GM21717 (cell line): ENCODE data around the gene SNX14.
A peak's percentile ranks its signal among the peaks of the same experiment; 100 is the strongest.

Experiments
- ATAC-seq: cut with Tn5 transposase; IDR thresholded peaks from one replicate; pipeline ENCODE4 v1.9.1; 2021; ENCODE audit warnings: mild to moderate bottlenecking, moderate library complexity; ENCODE audit not compliant: unreplicated experiment

SNX14 gene

DNA sequence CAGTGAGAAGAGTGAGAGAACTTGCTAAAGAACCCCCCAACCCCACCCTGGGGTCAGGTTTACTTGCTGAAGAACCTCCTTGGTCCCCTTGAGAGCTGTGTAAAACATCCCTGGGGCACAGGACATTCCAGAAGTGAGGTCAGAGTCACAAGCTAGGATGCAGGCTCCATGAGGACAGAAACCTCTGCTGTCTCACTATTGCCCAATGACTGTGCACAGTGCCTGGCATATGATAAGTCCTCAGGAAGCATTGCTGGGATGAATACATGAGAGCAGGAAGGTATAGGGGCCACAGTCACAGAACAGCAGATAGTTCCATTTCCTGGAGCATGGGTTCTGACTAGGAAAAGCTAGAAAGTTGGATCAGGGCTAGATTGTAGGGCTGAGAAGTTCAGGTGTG, 125.3 kb downstream of the SNX14 start:
- ATAC-seq = no peak

DNA sequence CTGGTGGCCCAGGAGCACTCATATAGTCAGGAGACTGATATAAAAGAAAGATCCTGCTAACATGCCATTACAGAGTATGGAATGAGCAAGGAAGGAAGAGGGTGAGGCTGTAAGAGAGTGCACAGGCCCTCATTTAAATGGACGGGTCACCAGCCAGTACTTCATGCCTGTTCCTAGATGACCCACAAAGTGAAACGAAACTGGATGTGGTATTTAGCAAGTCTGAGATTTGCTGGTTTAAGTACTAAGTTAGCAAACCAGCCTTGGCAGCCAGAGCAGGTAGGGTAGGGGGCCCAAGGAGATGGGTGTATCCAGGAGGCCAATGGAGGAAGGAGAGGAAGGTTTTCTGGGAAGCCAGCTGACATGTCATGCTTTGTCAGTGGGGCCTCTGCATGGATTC, 127.9 kb downstream of the SNX14 start:
- ATAC-seq = peak; percentile 34

DNA sequence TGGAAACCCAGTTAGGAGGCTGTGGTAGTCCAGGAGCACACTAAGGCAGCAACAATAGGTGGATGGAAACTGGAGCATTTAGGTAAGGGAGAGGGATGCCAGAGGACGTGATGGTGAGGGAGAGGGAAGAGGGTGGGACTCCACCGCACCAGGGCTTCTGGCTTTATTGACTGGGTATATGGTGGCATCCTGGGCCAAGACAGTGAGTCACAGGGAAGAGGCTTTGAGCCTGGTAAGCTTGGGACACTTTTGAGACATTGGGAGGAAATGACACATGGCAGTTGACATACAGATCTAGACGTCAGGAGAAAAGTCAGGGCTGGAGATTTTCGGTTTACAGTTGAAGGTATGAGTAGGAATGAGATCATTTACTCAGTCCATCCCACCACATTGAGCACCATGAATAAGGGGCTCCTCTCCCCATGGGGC, 128.9 kb downstream of the SNX14 start:
- no peak for ATAC-seq

- ATAC-seq = no peak
These were observed 129.4 kb downstream of the SNX14 start for GRCh38 chr6:85464260-85464644.

- no peak for ATAC-seq
These were observed 129.9 kb downstream of the SNX14 start for GRCh38 chr6:85463621-85464259.

DNA sequence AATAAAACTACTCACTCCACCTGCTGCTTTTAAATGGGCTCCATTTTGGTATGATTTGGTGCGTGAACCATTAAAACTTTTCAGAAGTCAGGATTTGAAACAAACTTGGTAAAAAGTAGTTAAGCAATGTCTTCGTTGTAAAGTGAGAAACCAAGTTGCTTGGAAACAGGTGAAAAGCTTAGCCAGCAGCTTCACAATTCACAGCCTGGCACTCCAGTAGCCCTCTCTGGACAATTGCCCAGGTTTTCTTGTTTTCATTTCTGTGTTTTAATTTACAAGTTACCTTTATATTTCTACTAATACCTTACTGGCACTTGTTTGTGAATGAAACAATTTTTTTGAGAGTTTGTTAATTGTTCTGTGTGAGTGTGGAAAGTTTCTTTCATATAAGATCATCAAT, 131.0 kb downstream of the SNX14 start:
- no peak for ATAC-seq

GRCh38 chr6:85461798-85462170, 131.9 kb downstream of the SNX14 start:
- peak; percentile 11 for ATAC-seq

- ATAC-seq = peak; percentile 79
These were observed 132.5 kb downstream of the SNX14 start for GRCh38 chr6:85460921-85461797.

DNA sequence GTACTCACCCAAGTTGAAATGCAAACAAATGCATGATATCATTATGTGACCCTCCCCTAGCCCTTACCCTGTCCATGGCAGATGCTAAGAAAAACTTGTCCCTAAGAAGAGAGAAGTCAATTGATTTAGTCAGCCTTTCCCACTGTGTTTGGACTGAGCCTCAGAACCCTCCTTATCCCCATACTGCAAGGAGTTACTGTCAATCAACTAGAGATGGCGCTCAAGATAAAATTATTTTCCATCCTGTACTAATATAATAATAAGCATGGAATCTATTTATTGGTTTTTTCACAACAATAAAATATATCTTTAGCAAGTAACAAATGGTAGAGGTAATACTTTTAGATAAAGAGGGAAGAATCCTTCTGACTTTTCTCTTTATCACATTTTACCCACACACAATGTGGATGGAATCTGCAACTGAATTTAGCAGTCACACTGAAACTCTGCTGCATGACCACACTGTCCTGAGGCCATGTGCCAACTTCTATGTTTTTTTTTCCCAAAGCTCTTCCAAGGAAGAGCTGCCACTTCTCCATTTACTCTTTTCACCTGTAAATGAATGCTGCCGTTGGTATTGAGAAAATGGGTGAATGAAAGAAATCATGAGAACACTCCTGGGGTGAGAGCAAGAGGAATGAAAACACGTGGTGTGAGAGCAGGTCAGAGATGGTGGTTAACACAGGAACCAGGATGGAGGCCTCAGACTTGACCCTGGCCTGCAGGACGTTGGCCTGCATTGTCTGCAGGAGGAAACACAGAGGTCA, 133.3 kb downstream of the SNX14 start:
- no peak for ATAC-seq

- no peak for ATAC-seq
These were observed 134.3 kb downstream of the SNX14 start for GRCh38 chr6:85459224-85459901.

DNA sequence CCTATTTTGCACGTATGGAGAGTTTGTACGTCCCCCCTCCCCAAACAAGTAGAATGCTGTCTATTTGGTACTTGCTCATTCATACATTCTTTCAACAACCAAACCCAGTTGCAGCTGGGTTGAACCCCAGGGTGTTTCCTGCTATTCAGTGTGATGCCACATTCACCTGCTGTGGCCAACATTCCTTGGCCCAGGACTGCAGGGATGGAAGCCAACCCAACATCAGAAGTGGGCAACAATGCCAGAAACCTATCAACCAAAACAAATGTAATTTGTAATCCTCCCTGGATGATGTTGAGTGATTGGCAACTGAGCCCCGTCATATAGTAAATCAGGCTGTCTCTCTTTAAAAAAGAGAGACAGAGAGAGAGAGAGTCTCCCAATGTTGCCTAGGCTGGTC, 134.9 kb downstream of the SNX14 start:
- ATAC-seq = no peak

DNA sequence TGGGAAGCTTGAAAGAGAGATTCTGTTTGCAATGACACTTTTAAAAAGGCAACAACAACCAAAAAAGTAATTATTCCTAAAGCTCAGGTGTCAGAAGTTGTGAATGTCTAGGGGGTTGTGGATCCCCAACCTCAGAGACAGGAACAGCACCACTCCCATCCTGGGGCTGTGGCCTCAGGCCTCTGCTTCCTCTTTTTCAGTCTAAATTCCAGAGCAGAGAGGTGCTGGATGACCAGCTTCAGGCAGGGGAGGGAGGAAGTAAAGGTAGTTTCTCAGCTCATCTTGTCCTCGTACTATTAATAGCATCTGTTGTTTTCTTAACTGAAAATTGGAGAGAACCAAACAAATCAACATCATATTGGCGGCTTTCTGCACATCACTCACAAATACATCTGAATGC, 135.5 kb downstream of the SNX14 start:
- no peak for ATAC-seq

GRCh38 chr6:85456782-85457181, 136.9 kb downstream of the SNX14 start:
- no peak for ATAC-seq
